DMS 273 (cell line): ENCODE measurements around the gene SSBP1.
A peak's percentile ranks its signal among the peaks of the same experiment; 100 is the strongest.

ENCODE experiments used
- DNase-seq: peaks from one replicate; lab custom pipeline; 2025; ENCODE audit not compliant: unreplicated experiment; lab: John Stamatoyannopoulos, UW

The SSBP1 gene

DNA sequence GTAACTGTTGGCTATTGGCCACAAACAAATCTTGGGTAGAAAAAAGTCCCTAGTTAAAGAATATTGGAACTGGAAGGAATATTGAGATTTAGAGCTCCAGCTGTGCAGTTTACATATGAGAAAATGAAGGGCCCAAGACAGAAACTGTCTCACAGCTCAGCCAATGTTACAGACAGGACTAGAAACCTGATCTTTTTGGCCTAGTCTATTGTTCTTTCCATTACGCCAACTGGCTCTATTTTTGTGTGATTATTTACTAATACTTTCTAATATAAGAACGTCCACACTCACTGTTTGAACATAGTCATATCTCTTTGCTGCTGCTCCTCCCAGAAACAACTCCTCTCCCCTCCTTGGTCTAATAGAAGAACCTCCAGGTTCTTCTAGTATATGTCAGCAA is 28.8 kb upstream of the SSBP1 start:
- DNase-seq: no peak

DNA sequence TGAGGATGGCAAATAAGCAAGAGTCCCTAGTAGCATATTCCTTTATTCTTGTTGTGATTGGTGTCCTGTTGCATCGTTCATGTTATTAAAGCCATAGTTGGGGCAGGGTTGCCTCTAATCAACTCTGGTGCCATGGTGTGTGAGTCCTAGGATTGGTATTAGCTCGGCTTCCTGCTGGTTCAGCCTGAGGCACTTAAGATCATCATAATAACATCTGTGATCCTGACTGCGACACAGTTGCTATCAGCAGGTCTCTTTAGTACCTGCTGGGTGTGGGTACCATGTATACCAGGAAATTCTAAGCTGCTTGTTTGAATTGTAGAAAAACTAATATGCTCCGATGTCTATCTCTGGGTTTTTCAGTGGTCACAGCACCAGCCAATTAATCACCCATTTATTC is 28.4 kb upstream of the SSBP1 start:
- DNase-seq: no peak

DNA sequence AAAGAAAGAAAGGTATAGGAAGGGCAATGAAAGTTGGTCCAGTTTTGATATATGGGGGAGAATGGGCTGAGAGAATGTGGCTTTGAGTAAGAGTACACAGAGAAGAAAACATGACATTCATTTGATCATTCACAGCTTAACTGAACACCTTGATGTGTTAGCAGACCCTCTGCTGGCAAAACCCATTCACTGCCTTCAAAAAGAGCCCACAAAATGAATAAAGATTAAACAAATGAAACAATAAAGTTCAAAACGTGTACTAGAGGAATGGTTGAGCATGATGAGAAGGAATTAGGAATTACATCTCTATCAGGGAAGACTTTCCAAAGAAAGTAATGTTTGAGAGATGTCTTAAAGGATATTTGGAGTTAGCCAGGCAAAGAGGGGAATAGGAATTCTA is 27.9 kb upstream of the SSBP1 start:
- no peak for DNase-seq

DNA sequence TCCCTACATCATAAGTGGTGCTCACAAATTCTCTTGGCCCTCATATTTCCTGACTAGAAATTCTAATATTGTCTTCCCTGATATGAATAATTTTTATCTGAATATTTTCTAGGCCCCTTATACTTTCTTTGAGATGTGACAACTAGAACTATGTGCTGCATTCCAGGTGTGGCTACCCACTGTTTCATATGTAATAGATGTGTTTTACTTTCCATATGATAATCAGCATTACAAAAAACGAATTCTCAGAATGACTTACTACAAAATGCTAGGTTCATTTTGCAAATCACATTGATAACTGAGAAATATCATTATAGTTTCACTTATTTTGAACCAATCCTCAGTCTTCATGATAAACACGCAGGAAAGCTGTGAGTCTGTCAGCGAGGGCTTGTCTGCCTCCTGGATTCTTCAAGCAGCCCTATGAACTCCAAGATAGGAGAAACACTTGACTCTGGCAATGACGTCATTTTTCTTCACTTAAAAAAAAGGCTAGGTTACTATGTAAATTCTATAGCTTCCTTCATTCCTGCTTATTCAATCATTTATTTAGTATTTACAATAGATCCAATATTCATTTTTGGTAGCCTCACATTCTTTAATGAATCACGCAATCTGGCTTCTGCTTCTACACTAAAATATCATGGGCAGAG is 25.4 kb upstream of the SSBP1 start:
- no peak for DNase-seq

DNA sequence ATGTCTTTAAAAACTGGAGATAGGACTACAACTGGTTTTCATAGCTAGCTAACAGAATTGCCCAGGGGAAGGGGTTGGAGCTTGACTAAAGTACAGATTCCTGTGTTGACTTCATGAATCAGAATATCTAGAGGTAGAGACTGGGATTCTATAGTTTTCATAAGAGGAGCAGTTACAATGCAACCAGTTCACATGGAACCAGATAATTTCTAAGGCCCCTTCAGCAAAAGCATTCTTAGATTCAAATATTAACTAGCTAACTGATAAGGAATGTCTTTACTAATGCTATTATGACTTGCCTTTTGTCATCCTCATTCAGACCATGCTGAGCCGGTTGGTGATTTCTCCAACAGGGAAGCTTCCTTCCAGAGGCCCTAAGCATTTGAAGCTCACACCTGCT is 24.3 kb upstream of the SSBP1 start:
- DNase-seq: no peak

DNA sequence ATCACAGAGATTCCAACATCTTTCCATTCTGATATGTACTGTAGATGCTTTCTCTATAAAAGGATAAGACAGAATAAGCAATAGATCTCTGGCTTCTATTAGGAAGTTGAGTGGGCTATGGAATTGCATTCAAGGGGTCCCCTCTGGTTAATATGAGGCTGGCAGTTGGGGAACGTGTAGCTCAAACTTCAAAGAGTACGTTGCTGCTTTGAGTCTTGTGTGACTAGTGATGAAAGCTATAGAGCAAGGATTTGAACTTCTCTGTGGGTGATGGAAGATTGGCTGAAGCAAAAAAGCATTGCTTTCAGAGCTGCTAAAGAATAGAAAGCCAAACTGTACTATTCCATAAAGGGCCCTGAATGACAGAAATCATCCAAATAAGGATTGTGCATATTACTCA is 23.6 kb upstream of the SSBP1 start:
- DNase-seq: no peak

DNA sequence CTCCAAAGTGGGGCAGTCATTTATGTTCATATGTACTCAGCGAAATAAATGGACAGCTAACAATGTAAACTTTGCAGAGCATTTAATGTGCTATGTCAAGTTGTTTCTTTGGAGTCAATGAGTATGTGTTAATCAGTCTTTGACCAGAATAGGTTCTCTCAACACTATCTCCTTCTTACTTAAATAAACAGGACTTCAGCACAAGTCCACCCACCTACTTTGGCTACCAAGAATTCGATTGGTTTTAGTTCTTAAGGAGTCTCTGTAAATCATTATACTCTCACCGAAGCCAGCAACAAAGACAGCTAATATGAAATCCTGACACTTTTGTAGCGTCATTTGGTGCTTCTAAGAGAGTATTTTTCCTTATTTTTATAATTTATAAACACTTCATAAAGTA is 23.1 kb upstream of the SSBP1 start:
- no peak for DNase-seq

DNA sequence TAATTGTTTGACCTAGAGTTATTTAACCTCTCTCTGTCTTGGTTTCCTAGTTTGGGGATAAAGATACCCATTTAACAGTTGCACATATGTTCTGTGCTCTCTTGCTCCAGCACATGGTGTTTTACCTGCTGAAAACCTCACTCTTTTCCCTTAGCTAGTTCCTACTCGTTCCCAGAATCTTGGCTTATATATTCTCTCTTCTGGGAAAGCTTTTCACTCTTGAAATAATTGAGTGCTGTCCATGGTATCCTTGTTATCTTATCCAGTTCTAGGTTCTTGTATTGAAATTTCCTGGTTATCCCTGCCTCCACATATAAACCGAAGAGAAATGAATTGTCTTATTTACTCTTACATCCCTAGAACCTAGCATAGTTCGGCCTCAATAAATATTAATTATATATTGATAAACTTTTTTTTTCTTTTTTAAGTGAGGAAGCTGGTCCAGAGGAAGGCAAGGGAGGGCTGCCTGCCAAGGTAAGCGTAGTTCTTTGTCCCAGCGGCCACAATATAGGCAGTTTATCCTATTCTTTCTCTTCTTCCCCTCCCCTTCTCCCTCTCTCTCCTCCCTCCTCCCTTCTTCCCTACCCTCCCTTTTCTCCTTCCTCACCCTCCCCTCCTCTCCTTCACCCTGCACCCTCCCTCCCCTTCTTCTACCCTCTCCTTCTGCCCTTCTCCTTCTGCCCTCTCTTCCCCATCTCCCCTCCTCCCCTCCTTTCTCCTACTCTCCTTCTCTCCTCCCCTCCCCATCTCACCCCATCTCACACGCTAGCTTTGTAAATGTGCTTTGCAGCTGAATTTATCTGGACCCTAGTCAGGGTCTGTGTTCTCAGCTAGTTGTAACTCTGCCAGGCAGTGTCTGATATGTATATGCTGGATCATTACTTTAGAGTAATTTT is 22.1 kb upstream of the SSBP1 start:
- DNase-seq: no peak

DNA sequence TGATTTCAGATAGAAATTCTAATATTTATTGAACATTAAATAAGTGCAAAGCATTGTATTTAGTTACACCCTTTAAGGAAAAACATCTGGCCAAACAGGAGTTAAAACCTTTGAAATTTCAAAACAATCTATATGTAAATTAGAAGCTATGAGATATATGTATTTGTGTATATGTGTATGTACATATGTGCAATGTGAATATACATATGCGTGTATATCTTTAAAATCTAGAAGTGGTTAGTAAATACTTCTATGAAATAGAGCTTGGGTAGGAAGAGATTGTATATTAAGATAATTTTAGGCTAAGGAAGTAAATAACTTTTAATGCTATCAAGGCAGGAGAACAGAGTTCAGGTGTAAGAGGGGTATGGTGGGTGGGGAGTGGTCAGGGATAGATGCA is 20.7 kb upstream of the SSBP1 start:
- DNase-seq: no peak

DNA sequence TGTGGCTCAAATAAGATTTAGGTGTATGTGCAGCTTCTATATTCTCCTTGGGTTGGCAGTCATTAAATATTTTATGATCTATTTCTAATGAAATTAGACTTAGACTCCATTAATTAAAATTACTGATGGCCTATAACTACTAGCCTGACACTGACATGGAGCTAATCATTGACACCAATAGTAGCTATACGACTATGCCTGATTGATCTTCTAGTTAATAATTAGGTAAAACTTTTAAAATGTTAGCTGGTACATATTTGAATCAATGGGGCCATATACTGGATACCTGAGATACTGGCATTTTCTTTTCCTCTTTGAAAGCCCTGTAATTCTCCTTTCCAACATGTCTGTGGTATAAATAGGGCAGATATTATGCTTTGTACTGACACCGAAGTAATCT is 15.6 kb upstream of the SSBP1 start:
- DNase-seq: no peak

DNA sequence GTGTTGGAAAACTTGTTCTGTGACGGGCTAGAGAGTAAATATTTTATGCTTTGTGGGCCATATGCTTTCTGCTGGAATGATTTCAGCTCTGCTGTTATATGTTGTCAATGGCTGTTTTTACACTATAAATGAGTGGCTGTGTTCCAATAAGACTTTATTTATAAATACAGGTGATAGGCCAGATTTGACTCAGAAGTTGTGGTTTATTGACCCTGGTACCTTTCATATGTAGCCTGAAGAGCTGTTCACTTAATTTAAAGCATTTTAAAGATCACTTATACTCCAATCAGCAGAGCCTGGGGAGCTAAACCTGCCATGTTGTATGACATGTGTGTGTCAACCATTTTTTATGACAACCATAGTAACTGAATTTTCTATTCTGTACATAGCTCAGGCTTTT is 9.1 kb upstream of the SSBP1 start:
- no peak for DNase-seq

DNA sequence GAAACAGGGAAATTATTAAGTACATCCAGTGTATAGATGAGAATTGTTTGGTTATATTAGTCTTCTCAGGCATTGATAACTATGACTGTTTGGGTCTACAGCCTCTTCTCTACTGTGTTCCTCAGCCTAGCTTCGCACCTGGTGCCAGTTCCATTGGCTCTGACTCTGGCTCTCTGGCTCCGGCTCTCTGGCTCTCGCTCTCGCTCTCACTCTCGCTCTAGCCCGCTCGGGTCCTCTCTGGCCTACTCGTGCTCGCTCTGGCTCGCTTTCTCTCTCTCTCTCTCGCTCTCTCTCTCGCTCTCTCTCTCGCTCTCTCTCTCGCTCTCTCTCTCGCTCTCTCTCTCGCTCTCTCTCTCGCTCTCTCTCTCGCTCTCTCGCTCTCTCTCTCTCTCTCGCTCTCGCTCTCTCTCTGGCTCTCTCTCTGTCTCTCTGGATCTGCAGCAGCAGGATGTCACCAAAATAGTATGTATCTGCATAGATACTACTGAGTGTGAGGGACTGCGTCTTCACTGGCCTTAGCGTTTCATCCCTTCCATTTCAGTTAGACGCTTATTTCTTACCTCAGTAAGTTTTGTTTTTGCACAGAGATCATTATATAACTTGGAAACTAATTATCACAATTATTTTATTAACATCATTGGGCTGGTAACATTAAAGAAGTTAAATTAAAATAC is 6.5 kb upstream of the SSBP1 start:
- DNase-seq: no peak

DNA sequence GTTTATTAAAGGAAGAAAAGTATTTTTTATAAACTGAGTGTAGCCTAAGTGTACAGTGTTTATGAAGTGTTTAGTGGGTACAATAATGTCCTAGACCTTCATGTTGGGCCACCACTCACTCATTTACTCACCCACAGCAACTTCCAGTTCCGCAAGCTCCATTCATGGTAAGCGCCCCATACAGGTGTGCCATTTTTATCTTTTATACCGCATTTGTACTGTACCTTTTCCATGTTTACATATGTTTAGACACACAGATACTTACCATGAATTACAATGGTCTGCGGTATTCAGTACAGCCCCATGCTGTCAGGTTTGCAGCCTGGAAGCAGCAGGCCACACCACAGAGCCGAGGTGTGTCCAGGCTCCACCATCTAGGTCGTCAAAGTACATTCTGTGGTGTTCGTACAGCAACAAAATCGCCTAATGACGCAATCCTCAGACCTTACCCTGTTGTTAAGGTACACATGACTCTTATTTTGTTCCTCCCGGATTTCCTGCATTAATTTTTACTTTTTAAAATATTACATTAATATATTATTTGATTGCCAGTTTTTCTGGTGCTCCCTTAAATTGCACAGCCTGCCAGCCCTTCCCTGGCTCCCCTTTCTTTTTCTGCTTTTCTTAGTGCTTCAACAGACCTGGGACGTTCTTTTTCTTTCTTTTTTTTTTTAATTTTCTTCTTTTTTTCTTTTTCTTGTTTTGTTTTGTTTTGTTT is 881 bp upstream of the SSBP1 start:
- peak; percentile 29 for DNase-seq

DNA sequence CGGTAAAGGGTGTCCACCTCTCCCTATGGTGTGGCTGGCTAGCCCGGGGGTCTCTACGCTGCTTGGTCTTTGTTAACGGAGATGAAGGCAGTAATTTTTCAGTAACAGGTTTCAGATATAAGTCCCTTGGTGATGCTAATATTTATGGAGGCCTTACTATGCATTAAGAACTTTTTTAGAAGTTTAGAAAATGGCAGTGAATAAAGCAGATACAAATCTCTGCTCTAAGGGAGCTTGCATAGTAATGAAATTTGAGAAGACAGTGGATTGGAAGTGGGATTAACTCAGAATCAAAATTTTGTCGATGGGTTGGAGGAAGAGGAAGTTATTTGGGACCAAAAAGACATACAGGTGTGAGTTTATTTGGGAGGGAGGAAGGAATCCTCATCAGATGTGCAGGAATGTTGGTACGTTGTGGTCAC is 445 bp downstream of the SSBP1 start:
- DNase-seq: no peak

DNA sequence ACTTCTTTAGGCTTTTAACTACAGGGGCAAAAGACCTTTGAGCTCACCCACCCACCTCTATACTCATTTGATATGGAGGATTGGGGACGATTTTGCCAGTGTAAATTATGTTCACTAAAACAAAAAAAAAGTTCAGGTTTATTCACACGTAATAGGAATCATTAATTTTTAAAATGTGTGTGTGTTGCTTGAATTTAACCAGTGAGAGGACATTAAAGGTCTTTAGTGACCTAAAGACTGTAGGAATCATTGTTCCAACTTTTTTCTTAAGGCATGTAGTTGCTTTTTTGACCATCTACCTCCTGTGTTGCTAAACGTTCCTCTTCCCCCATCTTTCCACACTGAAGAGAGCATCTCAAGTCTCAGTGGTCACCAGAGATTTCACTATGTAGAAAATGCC is 1.1 kb downstream of the SSBP1 start:
- no peak for DNase-seq

DNA sequence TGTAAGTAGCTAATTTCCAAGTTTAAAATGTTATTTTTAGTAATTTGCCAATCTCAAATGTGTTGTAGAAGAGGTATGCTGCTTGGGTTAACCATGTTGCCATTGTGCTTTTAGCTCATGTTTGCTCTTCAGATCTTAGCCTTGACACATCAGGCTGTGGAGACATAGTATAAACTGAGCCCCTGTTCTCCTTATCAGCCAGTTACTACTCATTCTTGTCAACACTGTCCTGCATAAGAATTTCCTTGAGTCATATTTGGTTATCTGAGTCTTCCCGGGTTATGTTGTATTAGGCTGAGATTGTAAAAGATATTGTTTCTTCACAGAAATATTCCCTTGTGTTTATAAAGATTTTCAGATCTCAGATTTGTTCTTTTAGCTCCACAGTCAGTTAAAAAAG is 4.1 kb downstream of the SSBP1 start:
- no peak for DNase-seq

DNA sequence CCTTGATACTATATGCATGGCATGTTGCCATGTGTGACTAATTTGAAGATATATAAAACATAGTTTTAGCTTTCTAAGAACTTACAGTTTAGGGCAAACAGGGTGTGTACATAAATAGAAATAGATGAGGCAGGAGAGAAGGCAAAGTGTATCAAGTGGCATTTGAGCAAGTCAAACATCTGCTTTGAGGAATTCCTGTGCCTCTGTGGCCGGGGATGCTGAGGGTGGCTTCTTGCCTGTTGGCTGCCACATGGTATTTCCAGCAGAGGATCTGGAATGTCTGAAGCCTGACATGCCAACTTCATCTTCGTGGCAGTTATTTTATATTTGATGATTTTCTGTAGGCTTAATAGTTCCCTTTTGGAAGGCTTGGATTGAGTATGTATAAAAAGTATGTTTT is 6.0 kb downstream of the SSBP1 start:
- no peak for DNase-seq

DNA sequence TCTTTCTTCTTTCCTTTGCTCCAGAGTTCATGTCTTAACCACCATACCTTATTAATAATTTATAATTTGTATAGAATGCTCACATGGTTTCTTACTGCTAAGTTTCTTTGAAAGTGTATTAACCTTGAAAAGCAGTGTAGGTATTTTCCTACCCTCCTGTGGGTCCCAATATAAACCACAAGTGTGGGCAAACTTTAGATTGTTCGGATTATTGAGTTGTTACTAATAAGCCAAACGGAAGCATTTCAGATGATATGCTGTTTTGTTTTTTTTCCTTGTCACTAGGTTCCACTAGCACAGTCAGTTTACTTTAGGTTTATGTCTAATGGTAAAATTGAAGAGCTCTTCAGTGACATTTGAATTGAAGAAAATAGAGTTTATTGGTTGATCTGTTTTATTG is 10.2 kb downstream of the SSBP1 start:
- no peak for DNase-seq

DNA sequence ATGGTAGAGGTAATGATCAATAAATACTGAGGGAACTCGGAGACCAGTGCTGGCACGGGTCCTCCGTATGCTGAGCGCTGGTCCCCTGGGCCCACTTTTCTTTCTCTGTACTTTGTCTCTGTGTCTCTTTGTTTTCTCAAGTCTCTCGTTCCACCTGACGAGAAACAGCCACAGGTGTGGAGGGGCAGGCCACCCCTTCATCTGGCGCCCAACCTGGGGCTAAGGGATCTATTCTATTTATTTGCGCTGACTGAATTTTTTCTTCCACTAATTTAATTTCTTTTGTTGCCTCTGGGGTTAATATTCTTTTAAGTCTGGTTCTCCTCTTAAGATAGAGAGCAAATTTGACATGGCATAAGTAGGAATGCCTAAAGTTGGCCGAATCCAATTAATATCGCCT is 13.7 kb downstream of the SSBP1 start:
- DNase-seq: peak; percentile 30

DNA sequence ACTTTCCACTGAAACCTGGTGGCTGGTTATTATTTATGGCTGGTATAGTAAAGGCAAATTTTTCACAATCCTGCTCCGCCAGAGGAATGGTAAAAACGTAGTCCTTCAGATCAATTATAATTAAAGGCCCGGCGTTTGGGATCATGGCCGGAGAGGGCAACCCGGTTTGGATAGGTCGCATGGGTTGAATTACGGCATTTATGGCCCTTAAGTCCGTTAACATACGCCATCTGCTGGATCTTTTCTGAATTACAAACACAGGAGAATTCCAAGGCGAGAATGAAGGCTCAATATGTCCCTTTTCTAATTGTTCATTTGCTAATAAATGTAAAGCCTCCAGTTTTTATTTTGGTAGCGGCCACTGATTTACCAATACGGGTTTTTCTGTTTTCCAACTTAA is 14.5 kb downstream of the SSBP1 start:
- peak; percentile 69 for DNase-seq

DNA sequence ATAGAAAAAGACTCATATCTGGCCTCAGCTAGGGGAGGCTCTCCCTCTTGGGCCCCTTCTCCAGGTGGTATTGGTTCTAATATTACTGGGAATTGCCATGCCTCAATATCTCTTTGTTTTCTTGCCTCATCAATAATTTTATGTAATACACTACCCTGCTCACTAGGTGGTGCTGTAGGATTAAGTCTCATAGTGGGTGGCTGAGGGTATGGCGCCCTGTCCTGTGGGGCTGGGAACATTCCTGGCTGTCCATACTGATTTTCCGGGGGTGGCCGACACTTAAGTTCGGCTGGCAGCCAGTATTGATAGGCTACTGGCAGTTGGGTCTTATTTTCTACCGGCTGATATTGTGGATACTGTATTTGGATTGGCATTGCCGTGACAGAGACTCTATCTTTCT is 16.8 kb downstream of the SSBP1 start:
- peak; percentile 81 for DNase-seq

DNA sequence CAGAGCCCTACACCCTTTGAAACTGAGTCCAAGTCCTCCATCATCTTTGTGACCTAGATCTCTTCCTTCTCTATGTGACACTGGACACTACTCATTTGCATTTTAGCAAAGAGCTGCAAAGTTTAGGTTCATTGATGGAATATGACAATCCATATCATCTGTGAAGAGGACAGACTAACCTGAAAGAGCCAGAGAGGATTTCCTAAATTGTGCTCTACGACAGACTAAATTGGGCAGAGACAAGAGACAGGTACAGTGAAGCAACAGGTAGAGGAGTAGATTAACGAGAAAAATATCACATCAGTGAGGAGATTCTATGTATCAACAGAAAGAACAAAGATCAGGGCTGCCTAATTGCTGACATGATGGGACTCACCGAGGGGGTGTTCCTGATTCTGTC is 25.6 kb downstream of the SSBP1 start, which contains the start of gene TAS2R3:
TSS of gene TAS2R3 (plus strand) at position 301 of the 400 bp plus-strand sequence. CDS start at position 363, 62 bp downstream.
- DNase-seq: no peak
